CD4-positive, alpha-beta T cell treated with Interleukin-4 for 1 hour (primary cell): ENCODE data around the gene MED25.
A peak's percentile ranks its signal among the peaks of the same experiment; 100 is the strongest.

Experiments used
- DNase-seq, 2 donors: peaks; one replicate each; pipeline ENCODE4 v3.0.0-alpha.2; 2020 to 2022

The MED25 gene

DNA sequence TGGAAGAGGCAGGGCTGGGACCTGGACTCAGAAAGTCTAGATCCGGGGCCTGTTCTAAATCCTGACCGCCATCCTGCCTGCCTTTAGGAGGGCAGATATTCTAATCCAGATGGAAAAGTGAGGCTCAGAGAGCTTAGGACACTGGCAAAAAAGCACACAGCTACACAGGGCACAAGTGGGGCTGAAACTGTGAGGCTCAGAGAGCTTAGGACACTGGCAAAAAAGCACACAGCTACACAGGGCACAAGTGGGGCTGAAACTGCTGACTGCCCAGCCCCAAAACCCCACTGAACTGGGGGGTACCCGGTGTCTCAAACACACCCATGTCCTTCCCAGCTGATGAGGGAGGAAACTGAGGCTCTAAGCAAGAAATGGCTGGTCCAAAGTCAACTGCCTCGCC lies 57.1 kb downstream of the MED25 start:
- no peak for DNase-seq

DNA sequence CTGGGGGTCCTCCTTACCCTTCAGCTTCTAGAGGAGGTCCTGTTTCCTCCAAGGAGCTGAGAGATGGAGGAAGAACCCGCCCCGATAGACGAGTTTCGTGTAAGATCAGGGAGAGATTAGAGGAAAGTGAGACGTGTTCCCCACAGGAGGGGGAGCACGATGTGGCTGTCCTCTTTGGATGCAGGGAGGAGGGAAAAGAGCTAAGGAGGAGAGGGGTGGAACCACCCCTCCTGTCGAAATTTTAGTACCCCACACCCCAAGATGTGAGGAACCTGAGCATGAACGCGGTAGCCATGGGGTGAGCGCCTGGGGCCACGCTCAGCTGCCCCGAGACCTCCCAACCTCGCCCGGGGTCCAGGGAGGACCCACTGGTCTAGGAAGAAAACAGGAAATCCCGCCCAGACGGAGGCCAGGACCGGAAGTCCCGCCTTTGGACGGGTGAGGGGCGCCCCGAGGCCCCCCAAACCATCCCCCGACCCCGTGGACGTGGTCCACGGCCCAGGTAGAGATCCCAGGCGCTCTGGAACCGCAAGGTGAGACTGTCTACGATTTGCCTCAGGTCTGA lies 57.9 kb downstream of the MED25 start:
- DNase-seq, result peak; percentile 64 to 67

DNA sequence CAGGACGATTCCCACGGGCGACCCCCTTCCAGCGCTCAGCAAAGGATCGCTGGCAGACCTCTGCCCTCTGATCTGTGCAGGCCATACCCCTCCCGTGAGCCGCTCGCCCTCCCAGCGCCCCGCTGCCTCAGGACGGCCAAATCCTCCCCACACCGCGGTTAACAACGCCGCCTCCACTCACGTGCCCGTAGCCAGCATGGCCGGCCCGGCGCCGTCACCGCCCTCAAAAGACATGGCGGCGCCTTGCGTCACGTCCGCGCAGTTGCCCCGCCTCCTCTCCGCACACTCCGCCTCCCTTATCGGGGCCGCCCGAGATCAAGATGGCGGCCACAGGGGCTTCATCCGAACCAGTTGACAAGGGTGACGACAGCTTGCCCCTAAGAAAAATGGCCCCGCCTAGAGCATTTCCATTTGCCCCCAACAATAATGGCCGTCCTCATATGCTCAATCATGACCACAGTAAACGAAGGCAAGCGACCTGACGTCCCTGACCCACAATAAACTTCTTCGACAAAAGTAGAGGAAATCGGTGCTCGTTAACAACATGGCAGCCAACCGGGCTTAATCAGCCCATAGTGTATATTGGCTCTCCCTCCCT lies 58.4 kb downstream of the MED25 start:
- DNase-seq, result peak; percentile 99

GRCh38 chr19:49877020-49877878 lies 59.2 kb downstream of the MED25 start, which contains the start of the genes AKT1S1 and TBC1D17:
Gene AKT1S1 (minus strand): TSS chr19:49877355. CDS start chr19:49873295, 4,060 bp downstream.
Gene TBC1D17 (plus strand): TSS chr19:49877702. CDS start chr19:49877724, 22 bp downstream.
- peak; percentile 100 for DNase-seq

DNA sequence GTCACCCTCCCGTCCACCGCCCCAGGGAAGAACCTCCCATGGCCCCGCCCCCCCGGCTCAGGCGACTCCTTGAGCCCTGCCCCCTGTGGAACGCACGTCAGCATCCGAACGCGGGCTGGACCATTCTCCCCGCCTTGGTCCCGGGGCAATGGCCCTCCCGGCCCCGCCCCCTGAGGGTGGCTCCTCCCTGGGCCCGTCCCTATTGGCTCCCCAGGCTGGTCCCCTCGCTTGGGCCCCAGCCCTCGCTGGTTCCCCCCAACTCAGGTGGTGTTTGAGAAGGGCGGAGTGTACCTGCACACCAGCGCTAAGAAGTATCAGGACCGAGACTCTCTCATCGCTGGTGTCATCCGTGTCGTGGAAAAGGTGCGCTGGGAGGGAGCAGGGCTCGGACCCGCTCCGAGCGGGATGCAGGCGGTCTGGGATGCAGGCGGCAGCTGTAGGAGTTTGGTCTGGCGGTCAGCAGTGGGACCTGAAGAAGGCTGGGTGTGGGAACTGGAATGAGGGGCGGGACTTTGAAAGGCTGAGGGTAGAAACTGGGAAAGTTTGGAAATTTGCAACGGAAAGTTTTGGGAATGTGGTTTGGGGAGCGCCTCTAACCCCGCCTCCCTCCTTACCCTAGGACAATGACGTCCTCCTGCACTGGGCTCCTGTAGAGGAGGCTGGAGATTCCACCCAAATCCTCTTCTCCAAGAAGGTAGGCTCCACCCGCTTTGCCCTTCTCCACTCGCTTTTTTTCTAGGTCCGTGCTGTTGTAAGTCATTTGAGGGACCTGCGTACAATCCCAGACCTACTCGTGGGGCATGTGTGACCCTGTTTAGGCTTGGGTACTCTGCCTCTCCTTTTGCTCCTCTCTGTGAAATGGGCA lies 60.0 kb downstream of the MED25 start:
- peak; percentile 98 to 99 for DNase-seq

DNA sequence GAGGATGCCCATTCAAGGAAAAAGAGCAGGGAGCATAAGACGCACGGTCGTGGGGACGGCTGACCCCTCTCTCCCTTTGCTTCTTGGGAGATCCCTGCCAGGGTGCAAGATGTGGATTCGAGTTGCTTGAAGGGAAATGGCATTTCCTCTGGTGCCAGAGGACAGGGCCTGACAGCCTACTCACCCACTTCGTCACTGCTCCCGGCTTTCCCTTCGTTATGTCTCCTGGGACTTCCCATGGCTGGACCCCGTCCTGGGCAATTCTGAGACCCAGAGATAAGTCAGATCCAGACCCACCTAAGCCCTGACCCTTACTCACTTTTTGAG lies 60.6 kb downstream of the MED25 start:
- no peak for DNase-seq

DNA sequence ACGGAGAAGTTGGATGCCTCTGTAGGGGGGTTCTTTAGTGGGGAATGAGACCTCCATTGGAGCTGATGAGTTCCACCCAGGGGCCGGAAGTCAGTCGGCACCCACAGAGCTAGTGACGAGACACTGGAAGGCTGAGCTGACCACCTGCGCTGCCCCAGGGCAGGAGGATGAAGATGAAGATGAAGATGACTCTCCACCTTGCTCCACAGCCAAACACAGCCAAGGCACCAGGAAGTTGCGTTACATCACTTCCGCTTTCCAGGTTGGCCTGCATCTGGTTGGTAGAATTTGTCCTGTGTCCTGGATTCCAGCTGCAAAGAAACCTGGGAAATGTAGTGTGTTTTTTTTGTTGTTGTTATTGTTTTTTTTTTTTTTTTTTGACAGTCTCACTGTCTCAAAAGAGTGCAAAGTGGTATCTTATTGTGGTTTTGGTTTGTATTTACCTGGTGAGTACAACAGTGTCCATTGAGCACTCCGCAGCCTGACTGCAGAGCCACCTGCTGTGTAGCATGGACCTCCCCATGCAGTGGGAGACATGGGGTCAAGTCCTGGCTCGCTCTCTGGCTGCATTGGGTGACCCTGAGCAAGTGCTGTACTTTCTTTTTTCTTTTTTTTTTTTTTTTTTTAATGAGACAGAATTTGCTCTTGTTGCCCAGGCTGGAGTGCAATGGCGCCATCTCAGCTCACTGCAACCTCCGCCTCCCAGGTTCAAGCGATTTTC lies 61.3 kb downstream of the MED25 start:
- DNase-seq, result no peak

GRCh38 chr19:49880162-49880869 lies 62.2 kb downstream of the MED25 start:
- DNase-seq, result no peak

DNA sequence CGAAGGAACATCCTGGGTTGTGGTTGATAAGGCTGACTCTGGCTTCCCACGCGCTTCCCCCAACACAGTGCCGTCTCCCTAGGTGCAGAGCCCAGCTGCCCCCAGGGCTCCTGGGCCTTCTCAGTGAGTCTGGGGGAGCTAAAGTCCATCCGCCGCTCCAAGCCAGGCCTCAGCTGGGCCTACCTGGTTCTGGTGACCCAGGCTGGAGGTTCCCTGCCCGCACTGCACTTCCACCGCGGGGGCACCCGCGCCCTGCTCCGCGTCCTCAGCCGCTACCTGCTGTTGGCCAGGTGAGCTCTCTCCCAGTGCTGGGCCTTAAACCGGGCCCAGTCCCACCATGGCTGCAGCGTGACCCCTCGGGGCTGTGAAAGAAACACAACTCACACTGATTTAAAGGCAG lies 63.1 kb downstream of the MED25 start:
- no peak for DNase-seq

GRCh38 chr19:49881672-49882394 lies 63.7 kb downstream of the MED25 start:
- DNase-seq, result no peak

DNA sequence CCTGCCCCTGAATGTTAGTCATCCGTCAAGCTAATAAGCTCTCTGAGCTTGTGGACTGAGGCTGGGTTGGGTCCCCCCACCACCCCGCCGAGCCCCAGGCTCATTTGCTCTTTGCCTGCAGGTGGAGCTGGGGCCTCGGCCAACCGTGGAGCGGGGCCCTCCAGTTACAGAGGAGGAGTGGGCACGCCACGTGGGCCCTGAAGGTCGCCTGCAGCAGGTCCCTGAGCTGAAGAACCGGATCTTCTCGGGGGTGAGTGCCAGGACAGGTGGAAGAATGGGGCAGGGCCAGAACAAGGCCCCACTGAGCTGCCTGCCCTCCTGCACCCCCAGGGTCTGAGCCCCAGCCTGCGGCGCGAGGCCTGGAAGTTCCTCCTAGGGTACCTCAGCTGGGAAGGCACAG lies 64.6 kb downstream of the MED25 start:
- DNase-seq, result no peak

GRCh38 chr19:49883094-49883493 lies 65.0 kb downstream of the MED25 start:
- DNase-seq, result no peak

GRCh38 chr19:49884109-49884508 lies 66.0 kb downstream of the MED25 start:
- DNase-seq, result no peak

GRCh38 chr19:49884760-49885159 lies 66.7 kb downstream of the MED25 start:
- DNase-seq, result no peak
